Heart right ventricle (tissue), 16 donors: ENCODE results near the gene NSF. TPM values are rescaled to one million over a fixed set of nuclear protein-coding genes. Genes with fewer than 3 reads are reported as not detected.
"Not testable (repeated sequence)": the region's sequence is repeated elsewhere in the genome, so short reads cannot be mapped to it uniquely, and the experiment has no call there.

Source experiments
- ATAC-seq, 8 donors: fragments of 200-7000 bp; cut with Tn5 transposase; one replicate each; pipeline ENCODE4 v1.9.1; 2020; ENCODE audit warnings: mild to moderate bottlenecking in 8 of 8, moderate library complexity in 8 of 8, moderate number of reproducible peaks in 1 of 8
- DNase-seq, 2 donors: peaks; one replicate each; pipeline ENCODE4 v3.0.0-alpha.2; 2020
- H3K27ac ChIP-seq, 10 donors: fragments of 200-600 bp; sonication (generic) in 2 of 10; one replicate each; pipeline versions ENCODE4 v1.5.0 to v1.8.0; 2020 to 2022; ENCODE audit warnings: mild to moderate bottlenecking in 3 of 10
- H3K27me3 ChIP-seq, 7 donors: fragments of 200-600 bp; one replicate each; pipeline ENCODE4 v1.8.0; 2021 to 2022; ENCODE audit warnings: mild to moderate bottlenecking in 2 of 7
- H3K36me3 ChIP-seq, 9 donors: fragments of 200-600 bp; sonication (generic) in 1 of 9; one replicate each; pipeline versions ENCODE4 v1.5.0 to v1.8.0; 2020 to 2022; ENCODE audit warnings: mild to moderate bottlenecking in 2 of 9
- H3K4me1 ChIP-seq, 9 donors: fragments of 200-600 bp; sonication (generic) in 1 of 9; one replicate each; pipeline versions ENCODE4 v1.5.0 to v1.8.0; 2020 to 2022; ENCODE audit warnings: mild to moderate bottlenecking in 4 of 9
- H3K4me3 ChIP-seq, 10 donors: fragments of 200-600 bp; sonication (generic) in 2 of 10; one replicate each; pipeline versions ENCODE4 v1.5.0 to v1.8.0; 2020 to 2022; ENCODE audit warnings: mild to moderate bottlenecking in 7 of 10, moderate library complexity in 2 of 10
- H3K9me3 ChIP-seq, 11 donors: fragments of 200-600 bp in 10 of 11; sonication (generic) in 2 of 11; one replicate each; pipeline versions ENCODE4 v1.5.0 to v1.8.0; 2013 to 2022; ENCODE audit warnings: mild to moderate bottlenecking in 2 of 11, control low read depth in 1 of 11, moderate library complexity in 1 of 11
- CTCF ChIP-seq, 9 donors: fragments of 200-600 bp; sonication (generic) in 2 of 9; IDR thresholded peaks; one replicate each; pipeline versions ENCODE4 v1.5.0 to v1.8.0; 2021 to 2022; ENCODE audit warnings: antibody characterized with exemption in 9 of 9, mild to moderate bottlenecking in 5 of 9, moderate library complexity in 1 of 9
- WGBS, 2 donors: extraction: QIAGEN DNeasy Blood & Tissue Kit; methylation state at CpG; one replicate each; pipeline ENCODE4 v1.1.7; 2013; ENCODE audit warnings: inconsistent platforms in 1 of 2; 5-methylcytosine and 5-hydroxymethylcytosine counted together
- intact Hi-C, 10 donors: fragments of 100-400 bp; cut with DNase I; formaldehyde crosslinking; loops; one replicate each; pipeline versions ENCODE4 v1.11.1 to v1.14.2; 2022
- polyA plus RNA-seq, 2 donors: library from polyadenylated mRNA; stranded (reverse); fragments of 200-250 nt; gene quantifications; one replicate each; pipeline ENCODE4 v1.2.3, GENCODE V29; 2013
- total RNA-seq, 10 donors: library from RNA; stranded (reverse); fragmentation: NEBNext Ultra II Directional in 3 of 10; extraction: Animal tissue kit (Norgen Biotek cat#: 25700) in 3 of 10; gene quantifications; one replicate each; pipeline versions ENCODE4 v1.2.1 to v1.2.4, GENCODE V29; 2021 to 2023
- donor health status: Arrhythmogenic right ventricular cardiomyopathy.
- donor health status: ischemic (EF 13 %, LVEDD 7.1; RV severe dilation, severe dysfunction).
- donor health status: healthy with polysubstance abuse.
- donor health status: DM: no; HTN: yes; CAD: no.
- donor health status: DM: no; HTN: no; CAD: no.
- donor health status: ischemic (EF 25% LVEDD 6.9; RV normal size, moderate dysfunction).
- donor health status: ischemic (EF 25% LVEDD 5.7; RV mildly dilated, moderate dysfunction).
- donor health status: healthy.
- donor health status: DM: yes; HTN: yes; CAD: no.
- donor health status: Ischemic cardiomyopathy.
- donor health status: ischemic (EF 35%, LVEDD 5.7; RV mildly dilated, moderate dysfunction).
- donor health status: nonischemic (EF 11% LVEDD 7.7; RV severe dilation, severe dysfunction).
- donor health status: DM: yes; HTN: yes; CAD: no.
- donor health status: PGD.
- donor health status: ischemic (EF 29% LVEDD 5.4; RV normal size, mild dysfunction).
- donor health status: nonischemic (EF 23%, LVEDD 6.1; RV moderate dilation, normal function).

NSF gene
- total and polyA plus RNA-seq, 12 donors = 4.5 to 28.0 (median 19.6) TPM

- no peak overlapping the region for H3K4me3 ChIP-seq
- TF ChIP-seq CTCF (IDR thresholded peaks at IDR 0.05) = no peak
- WGBS, 2 donors = 70 to 73% methylated on average over 5 of the region's 5 CpGs
- ATAC-seq (no peak), DNase-seq (no peak)
- no peak overlapping the region for H3K27ac ChIP-seq
- intact Hi-C loops = loop anchor here in 1 of 10 donors (10.0 kb wide), 1 partner anchor 67 kb away; no protein-coding TSS in a partner anchor
- peaks cover 0 to 8% (median 0%) of the 10 kb centered on the region in 11 donors for H3K9me3 ChIP-seq
- no peaks in the 10 kb centered on the region for H3K4me1 ChIP-seq
- H3K36me3 ChIP-seq = no peaks in the 10 kb centered on the region
- H3K27me3 ChIP-seq = peaks cover 0 to 70% (median 63%) of the 10 kb centered on the region in 7 donors
Measured at GRCh38 chr17:46791531-46791930, 201.1 kb downstream of the NSF start.

- Histone ChIP-seq H3K4me1 (no peaks in the 10 kb centered on the region), H3K9me3 (peaks cover 0 to 8% (median 0%) of the 10 kb centered on the region in 11 donors), H3K27ac (no peak overlapping the region), H3K36me3 (no peaks in the 10 kb centered on the region), H3K4me3 (no peak overlapping the region), H3K27me3 (peaks cover 0 to 73% (median 66%) of the 10 kb centered on the region in 7 donors)
- intact Hi-C loops = loop anchor here in 1 of 10 donors (10.0 kb wide), 1 partner anchor 67 kb away; no protein-coding TSS in a partner anchor
- 77 to 82% methylated on average over 4 of the region's 4 CpGs for WGBS, 2 donors
- TF ChIP-seq CTCF (IDR thresholded peaks at IDR 0.05) = no peak
- no peak for ATAC-seq
- no peak for DNase-seq
Measured at GRCh38 chr17:46792071-46792470, 201.6 kb downstream of the NSF start.

- not testable (repeated sequence) for ATAC-seq, H3K36me3 ChIP-seq, H3K27ac ChIP-seq, H3K4me3 ChIP-seq, DNase-seq, H3K4me1 ChIP-seq, H3K9me3 ChIP-seq
- intact Hi-C loops = loop anchor here in 1 of 10 donors (10.0 kb wide), 1 partner anchor 68 kb away; no protein-coding TSS in a partner anchor
- peaks cover 0 to 73% (median 66%) of the 10 kb centered on the region in 7 donors for H3K27me3 ChIP-seq
- WGBS, 2 donors = 93 to 94% methylated on average over 6 of the region's 6 CpGs
Measured at GRCh38 chr17:46793023-46793422, 202.6 kb downstream of the NSF start.

- ATAC-seq = no peak
- Histone ChIP-seq H3K27me3 (peaks cover 0 to 73% (median 66%) of the 10 kb centered on the region in 7 donors), H3K4me3 (no peak overlapping the region), H3K27ac (no peak overlapping the region), H3K9me3 (peaks cover 0 to 8% (median 0%) of the 10 kb centered on the region in 11 donors), H3K4me1 (no peaks in the 10 kb centered on the region), H3K36me3 (no peaks in the 10 kb centered on the region)
- intact Hi-C loops = loop anchor here in 1 of 10 donors (10.0 kb wide), 1 partner anchor 69 kb away; no protein-coding TSS in a partner anchor
- no peak for TF ChIP-seq CTCF (IDR thresholded peaks at IDR 0.05)
- WGBS, 2 donors = 46 to 50% methylated on average over 5 of the region's 5 CpGs
- DNase-seq = no peak
Measured at GRCh38 chr17:46793541-46793940, 203.1 kb downstream of the NSF start.

GRCh38 chr17:46794318-46794717, 203.8 kb downstream of the NSF start:
- WGBS, 2 donors = 72 to 75% methylated on average over 5 of the region's 5 CpGs
- no peak for ATAC-seq
- no peak for DNase-seq
- Histone ChIP-seq H3K9me3 (peaks cover 0 to 5% (median 0%) of the 10 kb centered on the region in 11 donors), H3K4me1 (no peaks in the 10 kb centered on the region), H3K27me3 (peaks cover 0 to 69% (median 64%) of the 10 kb centered on the region in 7 donors), H3K4me3 (no peak overlapping the region), H3K36me3 (no peaks in the 10 kb centered on the region), H3K27ac (no peak overlapping the region)
- intact Hi-C loops = loop anchor here in 1 of 10 donors (10.0 kb wide), 1 partner anchor 70 kb away; no protein-coding TSS in a partner anchor
- TF ChIP-seq CTCF (IDR thresholded peaks at IDR 0.05) = no peak
